B cell (primary cell): Measurements from ENCODE around the gene WNT9A.

ENCODE experiments used
- EZH2 ChIP-seq: IDR thresholded peaks from 2 replicates; pipeline ENCODE4 v1.6.1; 2012; ENCODE audit warnings: borderline replicate concordance, low read depth, mild to moderate bottlenecking, moderate library complexity, low read length; ENCODE audit not compliant: insufficient read depth, poor library complexity, severe bottlenecking
- TF ChIP-seq, protein P1 (sequence below): fragments of 200-600 bp; IDR thresholded peaks from one replicate; pipeline ENCODE4 v1.8.0; 2022; ENCODE audit warnings: antibody characterized with exemption, mild to moderate bottlenecking

DNA sequence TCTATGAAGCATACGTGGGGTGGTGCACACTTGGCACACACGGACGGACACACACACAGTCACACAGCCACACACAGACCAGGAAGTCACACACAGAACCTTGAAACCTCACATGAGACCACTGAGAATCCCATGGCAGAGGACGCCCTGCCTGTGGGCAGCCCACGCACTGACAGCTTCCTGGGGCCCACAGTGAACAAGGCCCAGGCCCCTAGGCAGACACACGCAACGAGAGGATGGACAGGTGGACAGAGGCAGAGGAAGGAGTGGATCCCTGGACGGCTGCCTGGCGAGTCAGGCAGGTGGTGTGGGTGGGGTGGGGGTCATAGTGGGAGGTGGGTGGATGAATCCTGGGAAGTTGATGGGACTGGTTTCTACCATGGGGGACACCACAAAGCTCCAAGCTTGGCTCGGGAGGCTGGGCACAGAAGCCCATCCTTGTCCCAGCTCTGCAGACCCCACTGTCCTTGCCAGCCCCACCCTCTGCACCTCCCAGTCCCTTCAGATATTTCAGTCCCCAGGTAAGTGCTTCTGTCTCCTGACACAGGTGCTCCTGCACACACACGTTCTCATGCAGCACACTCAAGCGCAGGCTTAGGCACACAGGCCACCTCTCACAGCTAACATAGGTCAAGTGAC is 49.1 kb downstream of the WNT9A start:
- TF ChIP-seq, protein P1, sequence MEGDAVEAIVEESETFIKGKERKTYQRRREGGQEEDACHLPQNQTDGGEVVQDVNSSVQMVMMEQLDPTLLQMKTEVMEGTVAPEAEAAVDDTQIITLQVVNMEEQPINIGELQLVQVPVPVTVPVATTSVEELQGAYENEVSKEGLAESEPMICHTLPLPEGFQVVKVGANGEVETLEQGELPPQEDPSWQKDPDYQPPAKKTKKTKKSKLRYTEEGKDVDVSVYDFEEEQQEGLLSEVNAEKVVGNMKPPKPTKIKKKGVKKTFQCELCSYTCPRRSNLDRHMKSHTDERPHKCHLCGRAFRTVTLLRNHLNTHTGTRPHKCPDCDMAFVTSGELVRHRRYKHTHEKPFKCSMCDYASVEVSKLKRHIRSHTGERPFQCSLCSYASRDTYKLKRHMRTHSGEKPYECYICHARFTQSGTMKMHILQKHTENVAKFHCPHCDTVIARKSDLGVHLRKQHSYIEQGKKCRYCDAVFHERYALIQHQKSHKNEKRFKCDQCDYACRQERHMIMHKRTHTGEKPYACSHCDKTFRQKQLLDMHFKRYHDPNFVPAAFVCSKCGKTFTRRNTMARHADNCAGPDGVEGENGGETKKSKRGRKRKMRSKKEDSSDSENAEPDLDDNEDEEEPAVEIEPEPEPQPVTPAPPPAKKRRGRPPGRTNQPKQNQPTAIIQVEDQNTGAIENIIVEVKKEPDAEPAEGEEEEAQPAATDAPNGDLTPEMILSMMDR, result no peak
- no peak for TF ChIP-seq EZH2
